CD8-positive, alpha-beta memory T cell (primary cell): ENCODE measurements around the gene GFI1B. TPM values are rescaled to one million over a fixed set of nuclear protein-coding genes. Genes with fewer than 3 reads are reported as not detected.

Experiments
- CTCF ChIA-PET: fragments of 350-600 bp; sonication (Branson Sonifier 250); formaldehyde crosslinking; loops from one replicate; lab custom pipeline; 2021; ENCODE audit warnings: antibody characterized with exemption; lab: Charles Lee
- POLR2A ChIA-PET: fragments of 350-600 bp; sonication (Branson Sonifier 250); formaldehyde crosslinking; loops from one replicate; lab custom pipeline; 2021; ENCODE audit warnings: antibody characterized with exemption; lab: Charles Lee
- DNase-seq, 5 donors: peaks; one replicate each; pipeline versions ENCODE4 v3.0.0 to v3.0.0-alpha.2; 2020 to 2022; ENCODE audit warnings: mixed read lengths in 1 of 5
- H3K27ac ChIP-seq: one replicate; pipeline ENCODE4 v1.7.0; 2013; ENCODE audit warnings: low read depth, mild to moderate bottlenecking, low read length, moderate library complexity
- H3K27me3 ChIP-seq: 2 replicates; pipeline ENCODE4 v1.7.0; 2013; ENCODE audit warnings: low read length, mild to moderate bottlenecking; ENCODE audit not compliant: insufficient read depth, poor library complexity, severe bottlenecking
- H3K36me3 ChIP-seq: 2 replicates; pipeline ENCODE4 v1.7.0; 2013; ENCODE audit warnings: mild to moderate bottlenecking, low read length, moderate library complexity; ENCODE audit not compliant: insufficient read depth
- H3K4me1 ChIP-seq: 2 replicates; pipeline ENCODE4 v1.7.0; 2013; ENCODE audit warnings: mild to moderate bottlenecking, low read length, moderate library complexity; ENCODE audit not compliant: insufficient read depth
- H3K4me3 ChIP-seq: 2 replicates; pipeline ENCODE4 v1.7.0; 2013; ENCODE audit warnings: mild to moderate bottlenecking, low read length
- H3K9me3 ChIP-seq: 2 replicates; pipeline ENCODE4 v1.7.0; 2013; ENCODE audit warnings: mild to moderate bottlenecking, low read length
- H3K27ac Mint-ChIP-seq, 8 donors: one replicate each; pipeline ENCODE4 v1.8.0; 2020 to 2021; ENCODE audit warnings: mixed read lengths in 8 of 8, mild to moderate bottlenecking in 6 of 8, inconsistent platforms in 3 of 8, moderate library complexity in 3 of 8
- H3K27me3 Mint-ChIP-seq, 2 donors: one replicate each; pipeline ENCODE4 v1.8.0; 2020 to 2021; ENCODE audit warnings: mixed read lengths in 2 of 2, mild to moderate bottlenecking in 1 of 2, moderate library complexity in 1 of 2
- H3K36me3 Mint-ChIP-seq, 3 donors: one replicate each; pipeline ENCODE4 v1.8.0; 2020 to 2021; ENCODE audit warnings: mixed read lengths in 3 of 3, inconsistent platforms in 1 of 3, mild to moderate bottlenecking in 1 of 3
- H3K4me1 Mint-ChIP-seq, 3 donors: one replicate each; pipeline ENCODE4 v1.8.0; 2020 to 2021; ENCODE audit warnings: mixed read lengths in 3 of 3, inconsistent platforms in 1 of 3, mild to moderate bottlenecking in 1 of 3
- H3K4me3 Mint-ChIP-seq, 7 donors: one replicate each; pipeline ENCODE4 v1.8.0; 2020 to 2021; ENCODE audit warnings: mixed read lengths in 7 of 7, mild to moderate bottlenecking in 6 of 7, moderate library complexity in 4 of 7, inconsistent platforms in 2 of 7
- H3K9me3 Mint-ChIP-seq, 5 donors: one replicate each; pipeline ENCODE4 v1.8.0; 2020 to 2022; ENCODE audit warnings: mixed read lengths in 5 of 5, mild to moderate bottlenecking in 3 of 5, moderate library complexity in 2 of 5, inconsistent platforms in 1 of 5
- polyA plus RNA-seq: library from polyadenylated mRNA; unstranded; fragments of 300-500 nt; fragmentation: Illumina TruSeq; gene quantifications from one replicate; pipeline ENCODE4 v1.2.3, GENCODE V29; 2021
- total RNA-seq, 2 experiments: library from RNA; stranded (reverse); gene quantifications; one replicate each; pipeline ENCODE4 v1.2.3, GENCODE V29; 2021

GFI1B gene
- total RNA-seq (not detected), polyA plus RNA-seq (not detected)

DNA sequence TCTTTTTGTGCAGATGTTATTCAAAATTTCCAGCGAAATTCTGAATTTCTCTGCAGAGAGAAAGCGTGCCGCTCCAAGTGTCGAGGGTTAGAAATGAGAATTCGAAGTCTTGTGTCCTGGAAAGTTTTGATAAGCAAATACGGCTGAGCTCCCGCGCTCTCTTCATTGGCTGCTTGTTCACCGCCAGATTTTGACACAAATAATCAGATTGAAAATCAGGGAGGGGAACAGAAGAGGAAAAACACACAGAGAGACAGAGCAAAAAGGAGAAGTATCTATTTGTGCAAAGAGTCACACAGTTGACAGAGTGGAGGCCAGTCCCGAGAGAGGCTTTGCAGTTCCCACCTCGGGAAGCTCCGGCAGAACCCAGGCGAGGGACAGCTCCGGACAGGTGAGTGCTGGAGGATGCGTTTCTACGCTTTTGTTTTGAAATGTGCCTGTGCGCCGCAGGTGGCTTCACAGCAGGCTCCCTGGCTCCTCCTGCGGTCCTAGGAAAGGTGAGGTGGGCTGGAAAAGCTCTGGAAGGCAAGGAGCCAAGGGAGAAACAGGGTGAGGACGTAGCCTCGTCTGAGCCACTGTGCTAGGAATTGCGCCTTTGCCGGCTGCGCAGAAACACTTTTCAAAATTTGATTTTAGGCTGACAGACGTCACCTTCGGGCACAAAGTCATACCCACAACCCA, at the start of gene GFI1B:
Gene GFI1B (plus strand): TSS at position 244 of the 681 bp plus-strand sequence. CDS start 7,985 bp downstream, outside the sequence.
- DNase-seq = no peak
- Mint-ChIP-seq H3K27me3 (peaks cover 47 to 63% of the 10 kb centered on the region in 2 donors), H3K36me3 (no peaks in the 10 kb centered on the region), H3K9me3 (no peaks in the 10 kb centered on the region), H3K27ac (no peak within 1 kb of the TSS), H3K4me1 (peaks cover 2 to 5% (median 4%) of the 10 kb centered on the region in 3 donors), H3K4me3 (peak within 1 kb of the TSS in 1 of 7 donors; percentile 40)
- Histone ChIP-seq H3K4me1 (peaks cover 5% of the 10 kb centered on the region), H3K36me3 (no peaks in the 10 kb centered on the region), H3K9me3 (no peaks in the 10 kb centered on the region), H3K27me3 (peaks cover 19% of the 10 kb centered on the region), H3K27ac (peak within 1 kb of the TSS; percentile 45), H3K4me3 (no peak within 1 kb of the TSS)
- POLR2A ChIA-PET = no interaction called here
- CTCF ChIA-PET = interaction anchor here (0.9 to 1.8 kb wide), 6 partner anchors 24 to 172 kb away, joined by 3 to 4 read pairs (median 4); no protein-coding TSS in a partner anchor

DNA sequence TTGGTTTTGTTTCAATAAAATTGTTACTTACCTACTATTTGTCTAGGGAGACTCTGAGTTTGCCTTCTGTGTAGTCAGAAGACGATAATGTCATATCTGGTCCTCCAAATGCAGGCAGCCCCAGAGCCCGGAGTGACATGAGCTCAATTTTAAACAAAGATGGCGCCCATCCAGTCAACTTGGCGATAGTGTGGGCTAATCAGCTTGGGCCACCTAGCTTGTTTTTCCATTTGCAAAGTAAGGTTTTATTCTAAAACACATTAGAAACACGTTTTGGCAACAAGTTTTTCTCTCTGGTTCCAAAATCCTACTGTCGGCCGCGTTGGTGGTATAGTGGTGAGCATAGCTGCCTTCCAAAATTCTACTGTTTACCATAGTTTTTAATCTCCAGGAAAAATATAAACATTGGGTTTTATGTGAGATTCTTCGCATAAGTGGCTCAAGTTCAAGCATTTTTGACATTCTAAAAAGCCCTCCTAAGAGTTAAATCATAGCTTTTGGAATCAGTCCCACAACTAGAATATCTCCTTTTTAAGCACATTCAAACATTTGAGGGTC, 47.2 kb upstream of the GFI1B start:
- Mint-ChIP-seq H3K36me3 (peaks cover 13 to 81% (median 28%) of the 10 kb centered on the region in 3 donors), H3K27ac (no peak overlapping the region), H3K4me1 (peaks cover 2 to 12% (median 3%) of the 10 kb centered on the region in 3 donors), H3K9me3 (no peaks in the 10 kb centered on the region), H3K4me3 (no peak overlapping the region), H3K27me3 (no peaks in the 10 kb centered on the region)
- Histone ChIP-seq H3K9me3 (no peaks in the 10 kb centered on the region), H3K4me1 (no peaks in the 10 kb centered on the region), H3K36me3 (peaks cover 19% of the 10 kb centered on the region), H3K27me3 (no peaks in the 10 kb centered on the region), H3K27ac (no peak overlapping the region), H3K4me3 (no peak overlapping the region)
- ChIA-PET POLR2A (no interaction called here), CTCF (no interaction called here)
- no peak for DNase-seq

DNA sequence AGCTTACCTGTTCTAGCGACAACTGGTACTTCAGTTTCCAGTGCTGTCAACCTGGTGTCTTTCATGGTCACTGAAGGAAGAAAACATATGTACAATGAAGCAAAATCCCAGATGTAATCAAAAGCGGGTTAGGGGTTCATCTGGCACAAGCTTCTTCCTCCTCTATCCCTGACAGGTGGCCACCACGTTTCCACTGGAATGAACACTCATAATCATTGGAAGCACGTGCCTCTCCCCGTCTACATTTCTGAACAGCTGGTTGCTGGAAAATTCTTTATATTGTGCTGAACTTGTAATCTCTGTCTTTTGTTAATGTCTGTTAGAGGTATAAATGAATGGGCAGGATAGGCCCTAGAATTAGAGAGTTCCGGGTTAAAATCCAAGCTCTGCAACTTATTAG, 43.5 kb upstream of the GFI1B start:
- Histone ChIP-seq H3K9me3 (no peaks in the 10 kb centered on the region), H3K4me1 (no peaks in the 10 kb centered on the region), H3K4me3 (no peak overlapping the region), H3K36me3 (peaks cover 9% of the 10 kb centered on the region), H3K27me3 (no peaks in the 10 kb centered on the region), H3K27ac (no peak overlapping the region)
- ChIA-PET CTCF (interaction anchor here (1.3 to 3.5 kb wide), 2 partner anchors 9 to 43 kb away, joined by 4 to 11 read pairs; partner anchors contain the start of genes GFI1B and TSC1), POLR2A (no interaction called here)
- H3K4me1 Mint-ChIP-seq = peaks cover 2 to 21% (median 3%) of the 10 kb centered on the region in 3 donors
- no peak for DNase-seq
- H3K9me3 Mint-ChIP-seq = no peaks in the 10 kb centered on the region
- no peaks in the 10 kb centered on the region for H3K27me3 Mint-ChIP-seq
- no peak overlapping the region for H3K4me3 Mint-ChIP-seq
- peaks cover 0 to 51% (median 23%) of the 10 kb centered on the region in 3 donors for H3K36me3 Mint-ChIP-seq
- no peak overlapping the region for H3K27ac Mint-ChIP-seq

DNA sequence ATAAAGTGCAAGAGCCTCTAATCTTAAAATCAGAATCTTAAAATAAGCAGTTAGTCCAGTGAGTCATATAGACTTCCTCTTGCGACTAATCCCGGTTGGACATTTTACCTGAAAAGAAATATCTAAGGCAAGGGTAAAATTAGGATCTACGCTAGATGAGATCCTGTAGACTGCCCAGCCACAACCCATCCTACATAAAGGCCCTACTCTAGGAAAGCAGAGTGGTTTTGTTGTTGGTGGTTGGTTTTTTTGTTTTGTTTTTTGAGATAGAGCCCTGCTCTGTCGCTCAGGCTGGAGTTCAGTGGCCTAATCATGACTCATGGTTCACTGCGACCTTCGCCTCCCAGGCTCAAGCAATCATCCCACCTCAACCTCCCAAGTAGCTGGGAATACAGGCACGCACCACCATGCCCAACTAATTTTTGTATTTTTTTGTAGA, 41.0 kb upstream of the GFI1B start:
- ChIA-PET POLR2A (no interaction called here), CTCF (no interaction called here)
- H3K27ac Mint-ChIP-seq = no peak overlapping the region
- Histone ChIP-seq H3K27me3 (no peaks in the 10 kb centered on the region), H3K27ac (no peak overlapping the region), H3K36me3 (peaks cover 9% of the 10 kb centered on the region), H3K4me3 (no peak overlapping the region), H3K9me3 (no peaks in the 10 kb centered on the region), H3K4me1 (peaks cover 1% of the 10 kb centered on the region)
- DNase-seq = no peak
- peaks cover 7 to 32% (median 11%) of the 10 kb centered on the region in 3 donors for H3K4me1 Mint-ChIP-seq
- no peak overlapping the region for H3K4me3 Mint-ChIP-seq
- peaks cover 0 to 30% (median 12%) of the 10 kb centered on the region in 3 donors for H3K36me3 Mint-ChIP-seq
- no peaks in the 10 kb centered on the region for H3K9me3 Mint-ChIP-seq
- no peaks in the 10 kb centered on the region for H3K27me3 Mint-ChIP-seq

DNA sequence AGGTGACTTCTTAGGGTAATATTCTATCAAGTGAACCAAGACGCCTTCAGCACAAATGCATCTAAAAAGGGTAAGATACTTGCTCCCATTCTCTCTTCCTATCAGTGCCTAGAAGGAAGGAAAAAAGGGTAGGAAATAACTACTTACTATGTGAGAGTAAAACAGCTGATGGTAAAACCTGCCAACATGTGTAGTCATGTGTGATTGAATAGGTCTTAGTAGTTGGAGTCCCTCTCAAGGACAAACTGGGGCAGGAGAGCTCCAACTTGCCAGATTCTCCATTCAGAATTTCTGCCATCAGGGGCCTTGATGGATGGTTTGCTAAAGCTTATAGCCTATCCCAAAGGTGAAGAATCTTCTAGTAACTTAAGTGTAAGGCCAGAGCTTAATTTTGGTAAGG, 39.3 kb upstream of the GFI1B start:
- H3K4me3 Mint-ChIP-seq = peak overlapping the region in 1 of 7 donors; percentile 23
- Histone ChIP-seq H3K27ac (no peak overlapping the region), H3K9me3 (no peaks in the 10 kb centered on the region), H3K4me3 (no peak overlapping the region), H3K36me3 (peaks cover 5% of the 10 kb centered on the region), H3K4me1 (peaks cover 16% of the 10 kb centered on the region), H3K27me3 (no peaks in the 10 kb centered on the region)
- no peak overlapping the region for H3K27ac Mint-ChIP-seq
- no peaks in the 10 kb centered on the region for H3K9me3 Mint-ChIP-seq
- CTCF ChIA-PET = no interaction called here
- H3K27me3 Mint-ChIP-seq = no peaks in the 10 kb centered on the region
- POLR2A ChIA-PET = no interaction called here
- H3K4me1 Mint-ChIP-seq = peaks cover 16 to 47% (median 26%) of the 10 kb centered on the region in 3 donors
- peaks cover 0 to 19% (median 9%) of the 10 kb centered on the region in 3 donors for H3K36me3 Mint-ChIP-seq
- no peak for DNase-seq

DNA sequence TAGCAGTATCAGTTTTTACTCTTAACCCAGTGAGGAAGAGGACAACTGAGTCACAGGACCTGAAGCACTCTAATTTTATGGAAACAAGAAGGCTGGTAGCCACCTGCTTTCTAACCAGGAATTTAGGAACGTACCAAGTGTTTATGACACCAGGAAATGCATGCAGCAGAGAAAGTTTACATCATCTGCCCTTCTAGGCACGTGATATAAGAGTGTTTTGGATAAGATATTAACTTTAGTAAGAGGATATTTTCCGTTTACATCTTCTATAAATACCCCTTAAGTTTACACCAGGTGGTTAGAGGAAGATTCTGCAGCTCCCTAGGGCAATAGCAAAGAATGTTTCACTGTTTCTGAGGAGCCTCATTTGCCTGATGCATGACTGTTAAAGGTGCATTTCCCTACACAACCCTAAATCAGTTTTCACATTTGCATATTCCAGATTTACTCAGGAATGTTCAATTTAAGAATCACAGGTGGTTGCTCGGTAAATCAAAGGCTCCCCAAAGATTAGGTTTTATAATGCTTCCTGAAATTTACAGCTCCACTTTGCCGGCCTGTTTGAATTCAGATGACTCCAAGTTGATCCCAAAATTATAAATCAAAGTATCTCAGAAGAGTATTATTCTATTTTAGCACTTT, 35.8 kb upstream of the GFI1B start:
- Mint-ChIP-seq H3K27ac (peak overlapping the region in 2 of 8 donors; percentile 23 to 99), H3K4me3 (peak overlapping the region in 6 of 7 donors; percentile 29 to 95 (median 70)), H3K27me3 (peaks cover 0 to 3% of the 10 kb centered on the region in 2 donors), H3K9me3 (peaks cover 0 to 2% (median 0%) of the 10 kb centered on the region in 5 donors), H3K4me1 (peaks cover 24 to 46% (median 38%) of the 10 kb centered on the region in 3 donors), H3K36me3 (peaks cover 0 to 10% (median 2%) of the 10 kb centered on the region in 3 donors)
- Histone ChIP-seq H3K4me3 (no peak overlapping the region), H3K27ac (no peak overlapping the region), H3K9me3 (no peaks in the 10 kb centered on the region), H3K27me3 (no peaks in the 10 kb centered on the region), H3K36me3 (no peaks in the 10 kb centered on the region), H3K4me1 (peaks cover 22% of the 10 kb centered on the region)
- ChIA-PET CTCF (interaction anchor here (1.2 to 2.7 kb wide), 5 partner anchors 8 to 79 kb away, joined by 3 to 11 read pairs (median 3); no protein-coding TSS in a partner anchor), POLR2A (no interaction called here)
- DNase-seq = no peak

DNA sequence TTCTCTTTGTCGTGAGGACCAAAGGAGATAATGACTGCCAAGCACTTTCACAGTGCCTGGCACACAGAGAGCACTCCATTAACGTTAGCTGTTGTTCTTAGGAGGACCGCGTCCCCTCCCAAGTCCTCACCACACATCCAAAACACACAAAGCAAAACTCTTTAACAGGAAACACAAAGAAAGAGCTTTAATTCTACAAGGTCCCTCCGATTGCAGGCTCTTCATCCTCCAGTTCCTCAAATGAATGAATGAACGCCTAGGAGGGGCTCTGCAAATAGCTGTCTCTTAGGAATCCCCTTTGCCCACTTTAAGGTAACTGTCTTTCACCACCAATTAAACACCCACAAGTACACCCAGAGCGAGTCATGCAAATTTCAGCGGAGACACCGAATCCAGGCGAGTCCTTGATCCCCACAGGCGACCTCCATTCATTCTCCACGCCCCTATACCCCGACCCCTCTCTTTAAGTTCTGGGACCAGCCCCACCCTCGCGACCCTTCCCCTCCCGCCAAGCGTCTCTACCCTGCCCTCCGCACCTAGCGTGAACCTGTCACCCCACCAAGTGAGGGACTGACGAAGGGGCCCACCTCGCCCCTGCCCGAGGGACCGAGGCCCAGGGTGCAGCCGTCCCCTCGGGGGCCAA, 34.7 kb upstream of the GFI1B start:
- no peaks in the 10 kb centered on the region for H3K36me3 ChIP-seq
- peak overlapping the region; percentile 82 to 100 (median 95) for H3K27ac Mint-ChIP-seq
- H3K27ac ChIP-seq = peak overlapping the region; percentile 80
- peaks cover 0 to 9% (median 2%) of the 10 kb centered on the region in 3 donors for H3K36me3 Mint-ChIP-seq
- peaks cover 22% of the 10 kb centered on the region for H3K4me1 ChIP-seq
- H3K9me3 ChIP-seq = no peaks in the 10 kb centered on the region
- DNase-seq = peak in 1 of 5 donors; percentile 5
- ChIA-PET CTCF (interaction anchor here (1.4 to 2.7 kb wide), 2 partner anchors 9 to 35 kb away, joined by 3 to 11 read pairs; no protein-coding TSS in a partner anchor), POLR2A (interaction anchor here (0.7 to 2.1 kb wide), 3 partner anchors 9 to 273 kb away, joined by 3 to 6 read pairs (median 3); partner anchors contain the start of gene GTF3C4)
- H3K4me1 Mint-ChIP-seq = peaks cover 24 to 38% (median 38%) of the 10 kb centered on the region in 3 donors
- peaks cover 0 to 3% of the 10 kb centered on the region in 2 donors for H3K27me3 Mint-ChIP-seq
- H3K27me3 ChIP-seq = no peaks in the 10 kb centered on the region
- H3K9me3 Mint-ChIP-seq = peaks cover 0 to 2% (median 0%) of the 10 kb centered on the region in 5 donors
- peak overlapping the region; percentile 92 to 99 (median 95) for H3K4me3 Mint-ChIP-seq
- H3K4me3 ChIP-seq = peak overlapping the region; percentile 88
